Measurements from ENCODE around the gene SPSB4. TPM values are rescaled to one million over a fixed set of nuclear protein-coding genes. Genes with fewer than 3 reads are reported as not detected.

The SPSB4 gene
- total and polyA plus RNA-seq, 10 of the 15 experiments (the other 5 are each of a cell fraction or from before 2014, with no cell fraction given) = not detected

- ChIA-PET CTCF (interaction anchor here (0.6 to 3.5 kb wide), 6 partner anchors 10 to 568 kb away, joined by 3 to 17 read pairs (median 6); no protein-coding TSS in a partner anchor), POLR2A (no interaction called here), SMC1A (ENCODE audit: uncharacterized antibody, unreplicated experiment) (interaction anchor here (1.3 to 2.8 kb wide), 3 partner anchors 11 to 116 kb away, joined by 3 to 8 read pairs (median 3); no protein-coding TSS in a partner anchor), RAD21 (ENCODE audit: unreplicated experiment) (no interaction called here)
- no peaks in the 10 kb centered on the region for H3K27me3 ChIP-seq (replicated peaks in 1 of 2; ENCODE audit: control insufficient read depth in 2 of 2, insufficient read depth in 2 of 2, low read length in 1 of 2)
- no peaks in the 10 kb centered on the region for H3K36me3 ChIP-seq (ENCODE audit: control insufficient read depth in 2 of 2, insufficient read depth in 2 of 2, low read length in 1 of 2)
- no TSS peak for BruUV-seq (replicated peaks)
- in situ Hi-C loops (cut with MboI) = no loop called here
- H3K9me3 ChIP-seq (replicated peaks; ENCODE audit: control insufficient read depth, insufficient read depth, low read length) = no peaks in the 10 kb centered on the region
- H3K27ac ChIP-seq (ENCODE audit: control insufficient read depth, insufficient read depth) = no peak overlapping the region
- no peak overlapping the region for H2AFZ ChIP-seq (ENCODE audit: control insufficient read depth, low read depth, low read length)
- TF ChIP-seq, protein P1, sequence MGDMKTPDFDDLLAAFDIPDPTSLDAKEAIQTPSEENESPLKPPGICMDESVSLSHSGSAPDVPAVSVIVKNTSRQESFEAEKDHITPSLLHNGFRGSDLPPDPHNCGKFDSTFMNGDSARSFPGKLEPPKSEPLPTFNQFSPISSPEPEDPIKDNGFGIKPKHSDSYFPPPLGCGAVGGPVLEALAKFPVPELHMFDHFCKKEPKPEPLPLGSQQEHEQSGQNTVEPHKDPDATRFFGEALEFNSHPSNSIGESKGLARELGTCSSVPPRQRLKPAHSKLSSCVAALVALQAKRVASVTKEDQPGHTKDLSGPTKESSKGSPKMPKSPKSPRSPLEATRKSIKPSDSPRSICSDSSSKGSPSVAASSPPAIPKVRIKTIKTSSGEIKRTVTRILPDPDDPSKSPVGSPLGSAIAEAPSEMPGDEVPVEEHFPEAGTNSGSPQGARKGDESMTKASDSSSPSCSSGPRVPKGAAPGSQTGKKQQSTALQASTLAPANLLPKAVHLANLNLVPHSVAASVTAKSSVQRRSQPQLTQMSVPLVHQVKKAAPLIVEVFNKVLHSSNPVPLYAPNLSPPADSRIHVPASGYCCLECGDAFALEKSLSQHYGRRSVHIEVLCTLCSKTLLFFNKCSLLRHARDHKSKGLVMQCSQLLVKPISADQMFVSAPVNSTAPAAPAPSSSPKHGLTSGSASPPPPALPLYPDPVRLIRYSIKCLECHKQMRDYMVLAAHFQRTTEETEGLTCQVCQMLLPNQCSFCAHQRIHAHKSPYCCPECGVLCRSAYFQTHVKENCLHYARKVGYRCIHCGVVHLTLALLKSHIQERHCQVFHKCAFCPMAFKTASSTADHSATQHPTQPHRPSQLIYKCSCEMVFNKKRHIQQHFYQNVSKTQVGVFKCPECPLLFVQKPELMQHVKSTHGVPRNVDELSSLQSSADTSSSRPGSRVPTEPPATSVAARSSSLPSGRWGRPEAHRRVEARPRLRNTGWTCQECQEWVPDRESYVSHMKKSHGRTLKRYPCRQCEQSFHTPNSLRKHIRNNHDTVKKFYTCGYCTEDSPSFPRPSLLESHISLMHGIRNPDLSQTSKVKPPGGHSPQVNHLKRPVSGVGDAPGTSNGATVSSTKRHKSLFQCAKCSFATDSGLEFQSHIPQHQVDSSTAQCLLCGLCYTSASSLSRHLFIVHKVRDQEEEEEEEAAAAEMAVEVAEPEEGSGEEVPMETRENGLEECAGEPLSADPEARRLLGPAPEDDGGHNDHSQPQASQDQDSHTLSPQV (IDR thresholded peaks at IDR 0.05) = no peak
- TF ChIP-seq SREBF2 (IDR thresholded peaks at IDR 0.05; ENCODE audit: low read length) (no peak), BRCA1 (IDR thresholded peaks at IDR 0.05; ENCODE audit: low read depth, low read length) (no peak), RUNX3 (IDR thresholded peaks at IDR 0.05; ENCODE audit: low read length) (no peak), SMAD1 (IDR thresholded peaks at IDR 0.05; ENCODE audit: low read depth, partially characterized antibody) (no peak), NFYA (IDR thresholded peaks at IDR 0.05; ENCODE audit: borderline replicate concordance, low read depth, low read length) (no peak), SRF (IDR thresholded peaks at IDR 0.05; ENCODE audit: low read depth in 2 of 2, low read length in 2 of 2) (no peak), SMAD5 (IDR thresholded peaks at IDR 0.05; ENCODE audit: low read depth) (no peak), IRF5 (IDR thresholded peaks at IDR 0.05; ENCODE audit: borderline replicate concordance) (no peak), FOXM1 (IDR thresholded peaks at IDR 0.05; ENCODE audit: low read depth, low read length) (no peak), DPF2 (IDR thresholded peaks at IDR 0.05) (no peak)
- TF ChIP-seq, protein P2, sequence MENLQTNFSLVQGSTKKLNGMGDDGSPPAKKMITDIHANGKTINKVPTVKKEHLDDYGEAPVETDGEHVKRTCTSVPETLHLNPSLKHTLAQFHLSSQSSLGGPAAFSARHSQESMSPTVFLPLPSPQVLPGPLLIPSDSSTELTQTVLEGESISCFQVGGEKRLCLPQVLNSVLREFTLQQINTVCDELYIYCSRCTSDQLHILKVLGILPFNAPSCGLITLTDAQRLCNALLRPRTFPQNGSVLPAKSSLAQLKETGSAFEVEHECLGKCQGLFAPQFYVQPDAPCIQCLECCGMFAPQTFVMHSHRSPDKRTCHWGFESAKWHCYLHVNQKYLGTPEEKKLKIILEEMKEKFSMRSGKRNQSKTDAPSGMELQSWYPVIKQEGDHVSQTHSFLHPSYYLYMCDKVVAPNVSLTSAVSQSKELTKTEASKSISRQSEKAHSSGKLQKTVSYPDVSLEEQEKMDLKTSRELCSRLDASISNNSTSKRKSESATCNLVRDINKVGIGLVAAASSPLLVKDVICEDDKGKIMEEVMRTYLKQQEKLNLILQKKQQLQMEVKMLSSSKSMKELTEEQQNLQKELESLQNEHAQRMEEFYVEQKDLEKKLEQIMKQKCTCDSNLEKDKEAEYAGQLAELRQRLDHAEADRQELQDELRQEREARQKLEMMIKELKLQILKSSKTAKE (IDR thresholded peaks at IDR 0.05; ENCODE audit: low read depth, poor library complexity, severe bottlenecking) = no peak
- TF ChIP-seq, protein P3, sequence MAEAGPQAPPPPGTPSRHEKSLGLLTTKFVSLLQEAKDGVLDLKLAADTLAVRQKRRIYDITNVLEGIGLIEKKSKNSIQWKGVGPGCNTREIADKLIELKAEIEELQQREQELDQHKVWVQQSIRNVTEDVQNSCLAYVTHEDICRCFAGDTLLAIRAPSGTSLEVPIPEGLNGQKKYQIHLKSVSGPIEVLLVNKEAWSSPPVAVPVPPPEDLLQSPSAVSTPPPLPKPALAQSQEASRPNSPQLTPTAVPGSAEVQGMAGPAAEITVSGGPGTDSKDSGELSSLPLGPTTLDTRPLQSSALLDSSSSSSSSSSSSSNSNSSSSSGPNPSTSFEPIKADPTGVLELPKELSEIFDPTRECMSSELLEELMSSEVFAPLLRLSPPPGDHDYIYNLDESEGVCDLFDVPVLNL (IDR thresholded peaks at IDR 0.05; ENCODE audit: low read depth, low read length) = no peak
- WGBS (ENCODE audit: insufficient coverage, insufficient replicate concordance, low lambda C conversion rate, missing lambda C conversion rate) = 12% methylated on average over 3 of the region's 3 CpGs
- H3K4me2 ChIP-seq (ENCODE audit: control insufficient read depth, insufficient read depth) = no peak overlapping the region
- no peak for ATAC-seq
- H3K4me1 ChIP-seq (ENCODE audit: control insufficient read depth, insufficient read depth, low read length) = no peaks in the 10 kb centered on the region
- H3K9ac ChIP-seq (ENCODE audit: control insufficient read depth, insufficient read depth, low read length) = no peak overlapping the region
- H3K79me2 ChIP-seq (ENCODE audit: control insufficient read depth, insufficient read depth, low read length) = no peaks in the 10 kb centered on the region
- H3K4me3 ChIP-seq = no peak overlapping the region
- FAIRE-seq = no peak
- H4K20me1 ChIP-seq (ENCODE audit: control insufficient read depth, insufficient read depth) = no peaks in the 10 kb centered on the region
- intact Hi-C loops (cut with micrococcal nuclease; ENCODE audit: unreplicated experiment) = no loop called here
- no peak for DNase-seq (ENCODE audit: low read depth, low spot score)
These were observed 64.8 kb downstream of the SPSB4 start for GRCh38 chr3:141115789-141116541.

All from GM12878 (cell line).